PC-3 (cell line): ENCODE measurements around the gene PRKN.

Experiments used
- EZH2 ChIP-seq: fragments of 300-600 bp; sonication (generic); IDR thresholded peaks from one replicate; pipeline ENCODE4 v1.6.1; 2017; ENCODE audit warnings: antibody characterized with exemption, mild to moderate bottlenecking, low read length; ENCODE audit not compliant: unreplicated experiment
- TF ChIP-seq, protein P1 (sequence below): fragments of 300-600 bp; sonication (generic); conservative IDR thresholded peaks from 2 replicates; pipeline ENCODE4 v1.5.1; 2017; ENCODE audit warnings: antibody characterized with exemption, low read depth, mild to moderate bottlenecking, low read length

DNA sequence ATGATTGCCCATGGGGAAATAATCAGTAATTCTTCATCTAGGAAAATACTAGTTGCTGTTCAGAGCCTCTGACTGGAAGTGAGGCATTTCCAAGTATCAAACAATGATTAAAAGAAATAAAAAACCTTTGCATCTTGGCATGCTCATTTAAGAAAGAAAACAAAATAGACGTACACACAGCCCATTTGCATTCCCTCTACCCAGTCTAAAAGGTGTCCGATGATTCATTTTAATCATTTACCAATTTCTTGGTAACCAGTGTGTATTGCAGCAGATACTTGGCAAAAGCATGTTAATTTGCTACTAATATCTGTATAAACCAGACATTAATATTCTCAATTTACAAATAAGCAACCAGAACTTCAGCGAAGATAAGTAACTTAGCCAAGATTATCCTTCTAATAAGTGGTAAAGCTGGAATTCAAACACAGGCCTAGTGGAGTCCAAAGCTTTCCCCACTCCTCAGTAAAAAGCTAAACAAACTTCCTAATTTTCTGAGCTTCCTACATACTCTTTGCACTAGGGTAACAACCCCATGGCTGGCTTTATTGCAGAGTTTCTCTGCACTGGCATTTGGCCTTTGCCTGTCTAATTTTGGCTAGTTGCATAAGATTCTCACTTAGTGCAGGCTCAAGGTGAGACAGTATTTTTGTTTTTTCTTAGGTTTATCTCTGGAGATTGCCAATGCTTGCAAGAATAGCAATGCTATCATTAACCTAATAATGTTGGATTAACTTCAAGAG, 338.1 kb downstream of the PRKN start:
- TF ChIP-seq, protein P1, sequence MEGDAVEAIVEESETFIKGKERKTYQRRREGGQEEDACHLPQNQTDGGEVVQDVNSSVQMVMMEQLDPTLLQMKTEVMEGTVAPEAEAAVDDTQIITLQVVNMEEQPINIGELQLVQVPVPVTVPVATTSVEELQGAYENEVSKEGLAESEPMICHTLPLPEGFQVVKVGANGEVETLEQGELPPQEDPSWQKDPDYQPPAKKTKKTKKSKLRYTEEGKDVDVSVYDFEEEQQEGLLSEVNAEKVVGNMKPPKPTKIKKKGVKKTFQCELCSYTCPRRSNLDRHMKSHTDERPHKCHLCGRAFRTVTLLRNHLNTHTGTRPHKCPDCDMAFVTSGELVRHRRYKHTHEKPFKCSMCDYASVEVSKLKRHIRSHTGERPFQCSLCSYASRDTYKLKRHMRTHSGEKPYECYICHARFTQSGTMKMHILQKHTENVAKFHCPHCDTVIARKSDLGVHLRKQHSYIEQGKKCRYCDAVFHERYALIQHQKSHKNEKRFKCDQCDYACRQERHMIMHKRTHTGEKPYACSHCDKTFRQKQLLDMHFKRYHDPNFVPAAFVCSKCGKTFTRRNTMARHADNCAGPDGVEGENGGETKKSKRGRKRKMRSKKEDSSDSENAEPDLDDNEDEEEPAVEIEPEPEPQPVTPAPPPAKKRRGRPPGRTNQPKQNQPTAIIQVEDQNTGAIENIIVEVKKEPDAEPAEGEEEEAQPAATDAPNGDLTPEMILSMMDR: no peak
- no peak for TF ChIP-seq EZH2
